ENCODE measurements around the gene PDE3B.

DNA sequence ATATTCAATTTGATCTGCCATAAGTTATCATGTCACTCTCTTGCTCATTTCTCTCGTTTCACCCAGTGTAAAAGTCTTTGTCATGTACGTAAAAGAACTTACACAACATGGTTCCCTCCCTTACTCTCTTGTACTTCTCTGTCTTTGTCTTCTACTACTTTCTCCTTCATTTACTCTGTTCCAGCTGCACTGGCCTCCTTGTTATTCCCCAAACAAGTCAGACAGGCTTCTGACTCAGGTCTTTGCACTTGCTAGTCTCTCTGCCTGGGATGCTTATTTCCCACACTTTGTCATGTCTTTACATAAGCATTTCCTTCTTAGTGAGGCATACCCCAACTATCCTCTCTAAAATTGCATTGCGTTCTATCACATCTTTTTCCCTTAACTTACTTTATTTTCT lies 131.1 kb downstream of the PDE3B start:
- TF ChIP-seq ZNF274 (IDR thresholded peaks at IDR 0.05; ENCODE audit: borderline replicate concordance, extremely low read depth, low read length), result no peak
- no peak for TF ChIP-seq POLR2AphosphoS5 (IDR thresholded peaks at IDR 0.05; ENCODE audit: low read depth, low read length)

All from H1 (cell line).